H1 (cell line): ENCODE results near the gene SLC13A4. TPM values are rescaled to one million over a fixed set of nuclear protein-coding genes. Genes with fewer than 3 reads are reported as not detected.
"Not testable (repeated sequence)": the region's sequence is repeated elsewhere in the genome, so short reads cannot be mapped to it uniquely, and the experiment has no call there.

ENCODE experiments used
- CTCF ChIA-PET: fragments of 300-600 bp; sonication (Branson Sonifier 250); formaldehyde crosslinking; loops from one replicate; lab custom pipeline; 2021; ENCODE audit not compliant: partially characterized antibody; lab: Charles Lee
- POLR2A ChIA-PET: fragments of 300-600 bp; sonication (Branson Sonifier 250); formaldehyde crosslinking; loops from one replicate; lab custom pipeline; 2021; ENCODE audit warnings: inconsistent platforms; ENCODE audit not compliant: partially characterized antibody; lab: Charles Lee
- DNase-seq, 2 experiments: peaks; one replicate each; pipeline versions ENCODE4 v3.0.0 to v3.0.0-alpha.2; 2010 to 2022; ENCODE audit warnings: low spot score in 2 of 2, low read depth in 1 of 2, mixed read lengths in 1 of 2
- FAIRE-seq: peaks from 2 replicates; lab custom pipeline; 2011; peaks lifted over from hg19 to GRCh38; lab: Jason Lieb, UNC
- H2AFZ ChIP-seq: 2 replicates; pipeline ENCODE4 v1.8.1; 2012; ENCODE audit warnings: low read length, inconsistent platforms
- H2AK5ac ChIP-seq: 2 replicates; pipeline ENCODE4 v1.6.1; 2013; ENCODE audit warnings: low read depth, low read length
- H2BK120ac ChIP-seq: replicated peaks from 2 replicates; pipeline ENCODE3; 2013; ENCODE audit warnings: low read depth, low read length, inconsistent platforms
- H2BK12ac ChIP-seq: 2 replicates; pipeline ENCODE4 v1.6.1; 2013; ENCODE audit warnings: low read depth, low read length
- H2BK15ac ChIP-seq: 2 replicates; pipeline ENCODE4 v1.6.1; 2013; ENCODE audit warnings: low read length
- H2BK20ac ChIP-seq: 2 replicates; pipeline ENCODE4 v1.6.1; 2013; ENCODE audit warnings: low read length
- H2BK5ac ChIP-seq: 2 replicates; pipeline ENCODE4 v1.6.1; 2013; ENCODE audit warnings: low read depth, low read length
- H3K14ac ChIP-seq: 2 replicates; pipeline ENCODE4 v1.6.1; 2013; ENCODE audit warnings: inconsistent platforms; ENCODE audit not compliant: insufficient read length
- H3K18ac ChIP-seq: 2 replicates; pipeline ENCODE4 v1.6.1; 2013; ENCODE audit warnings: low read length; ENCODE audit errors: extremely low read depth
- H3K23ac ChIP-seq: 2 replicates; pipeline ENCODE4 v1.6.1; 2013; ENCODE audit warnings: inconsistent platforms; ENCODE audit not compliant: insufficient read length
- H3K23me2 ChIP-seq: 2 replicates; pipeline ENCODE4 v1.6.1; 2013; ENCODE audit warnings: low read depth, low read length
- H3K27ac ChIP-seq: 2 replicates; pipeline ENCODE4 v1.6.1; 2011; ENCODE audit warnings: low read depth, low read length, inconsistent platforms
- H3K27me3 ChIP-seq, 4 experiments: replicated peaks in 1 of 4; 1 replicate in 1 of 4; 2 replicates in 3 of 4; pipeline versions ENCODE4 v1.6.1 to v1.8.1; 2011 to 2013; ENCODE audit warnings: low read length in 3 of 4, mild to moderate bottlenecking in 3 of 4, inconsistent platforms in 2 of 4, mixed read lengths in 2 of 4, moderate library complexity in 1 of 4; ENCODE audit not compliant: control insufficient read depth in 3 of 4, insufficient read depth in 3 of 4; ENCODE audit errors: extremely low read depth in 1 of 4
- H3K36me3 ChIP-seq, 4 experiments: 2 replicates each; pipeline versions ENCODE4 v1.6.1 to v1.8.1; 2011 to 2013; ENCODE audit warnings: mild to moderate bottlenecking in 4 of 4, low read length in 3 of 4, moderate library complexity in 2 of 4, control low read depth in 1 of 4, inconsistent platforms in 1 of 4; ENCODE audit not compliant: insufficient read depth in 4 of 4, control insufficient read depth in 2 of 4
- H3K4ac ChIP-seq: replicated peaks from 2 replicates; pipeline ENCODE3; 2013; ENCODE audit warnings: low read length, low read depth, mixed read lengths, inconsistent platforms; ENCODE audit not compliant: insufficient read length
- H3K4me1 ChIP-seq, 4 experiments: replicated peaks in 1 of 4; 1 replicate in 1 of 4; 2 replicates in 3 of 4; pipeline versions ENCODE4 v1.6.1 to v1.8.1; 2011 to 2013; ENCODE audit warnings: low read length in 3 of 4, inconsistent platforms in 2 of 4, mixed read lengths in 1 of 4; ENCODE audit not compliant: insufficient read depth in 4 of 4, control insufficient read depth in 3 of 4
- H3K4me2 ChIP-seq, 2 experiments: 2 replicates each; pipeline versions ENCODE4 v1.6.1 to v1.8.1; 2011 to 2013; ENCODE audit warnings: low read depth in 2 of 2, low read length in 2 of 2, control low read depth in 1 of 2, inconsistent platforms in 1 of 2, mild to moderate bottlenecking in 1 of 2; ENCODE audit not compliant: insufficient read depth in 1 of 2
- H3K4me3 ChIP-seq, 4 experiments: fragments of 200-600, 300-600 bp in 1 of 4; sonication (generic), shearing (Covaris generic), sonication (Bioruptor Twin) in 1 of 4; 2 replicates each; pipeline versions ENCODE4 v1.5.1 to v1.8.1; 2011 to 2016; ENCODE audit warnings: low read length in 4 of 4, low read depth in 3 of 4, control low read depth in 2 of 4, inconsistent platforms in 2 of 4, mild to moderate bottlenecking in 2 of 4, mixed read lengths in 1 of 4, moderate library complexity in 1 of 4; ENCODE audit not compliant: insufficient read depth in 2 of 4; ENCODE audit errors: extremely low read depth in 1 of 4
- H3K56ac ChIP-seq: replicated peaks from 2 replicates; pipeline ENCODE3; 2013; ENCODE audit warnings: low read depth, mild to moderate bottlenecking, mixed read lengths, low read length, inconsistent platforms; ENCODE audit not compliant: insufficient read length
- H3K79me1 ChIP-seq: 2 replicates; pipeline ENCODE4 v1.6.1; 2013; ENCODE audit warnings: low read depth, low read length, control low read depth
- H3K79me2 ChIP-seq, 2 experiments: 2 replicates each; pipeline versions ENCODE4 v1.6.1 to v1.8.1; 2012 to 2013; ENCODE audit warnings: low read length in 2 of 2, mild to moderate bottlenecking in 2 of 2, inconsistent platforms in 1 of 2; ENCODE audit not compliant: insufficient read depth in 2 of 2, control insufficient read depth in 1 of 2
- H3K9ac ChIP-seq, 4 experiments: replicated peaks in 1 of 4; 1 replicate in 1 of 4; 2 replicates in 3 of 4; pipeline versions ENCODE4 v1.6.1 to v1.8.1; 2011 to 2013; ENCODE audit warnings: low read depth in 3 of 4, low read length in 3 of 4, control low read depth in 2 of 4, mild to moderate bottlenecking in 2 of 4, moderate library complexity in 2 of 4, inconsistent platforms in 1 of 4; ENCODE audit errors: extremely low read depth in 1 of 4
- H3K9me3 ChIP-seq, 2 experiments: 2 replicates each; pipeline versions ENCODE4 v1.6.1 to v1.8.1; 2012 to 2013; ENCODE audit warnings: mild to moderate bottlenecking in 2 of 2, moderate library complexity in 2 of 2, control low read depth in 1 of 2, inconsistent platforms in 1 of 2, low read depth in 1 of 2, low read length in 1 of 2, mixed read lengths in 1 of 2; ENCODE audit not compliant: insufficient read depth in 2 of 2
- H4K20me1 ChIP-seq, 2 experiments: replicated peaks in 1 of 2; 2 replicates each; pipeline versions ENCODE3 to v1.8.1; 2011 to 2013; ENCODE audit warnings: inconsistent platforms in 2 of 2, low read length in 2 of 2, mild to moderate bottlenecking in 1 of 2; ENCODE audit not compliant: insufficient read depth in 2 of 2, control insufficient read depth in 1 of 2
- H4K5ac ChIP-seq: 2 replicates; pipeline ENCODE4 v1.6.1; 2013; ENCODE audit warnings: low read length, low read depth, mixed read lengths, inconsistent platforms; ENCODE audit not compliant: insufficient read length
- H4K8ac ChIP-seq: 2 replicates; pipeline ENCODE4 v1.8.0; 2013; ENCODE audit warnings: mild to moderate bottlenecking, moderate library complexity, low read length, inconsistent platforms; ENCODE audit not compliant: insufficient read depth; ENCODE audit errors: extremely low read depth
- H4K91ac ChIP-seq: replicated peaks from 2 replicates; pipeline ENCODE3; 2013; ENCODE audit warnings: low read length, mixed read lengths, inconsistent platforms; ENCODE audit not compliant: insufficient read length
- polyA plus RNA-seq, 7 experiments: library from polyadenylated mRNA; depleted of rRNA in 3 of 7; stranded (reverse) in 5 of 7; unstranded in 2 of 7; fragments of >200 nt in 5 of 7; fragments of 200-250 nt in 2 of 7; gene quantifications; 1 replicate in 5 of 7; 2 replicates in 1 of 7; 4 replicates in 1 of 7; pipeline versions ENCODE4 v1.2.1 to v1.2.3, GENCODE V29; 2011 to 2013; ENCODE audit warnings: missing spikeins in 2 of 7, mixed read lengths in 2 of 7
- total RNA-seq: library from RNA; stranded (reverse); fragmentation: NEBNext Ultra II Directional; extraction: Animal tissue kit (Norgen Biotek cat#: 25700); gene quantifications from 2 replicates; pipeline ENCODE4 v1.2.1, GENCODE V29; 2021

The SLC13A4 gene
- total and polyA plus RNA-seq, 2 of the 8 experiments (the other 6 are each of a cell fraction or from before 2014, with no cell fraction given) = 3.9 to 7.5 TPM

- peaks cover 10 to 90% (median 62%) of the 10 kb centered on the region in 4 experiments for H3K36me3 ChIP-seq
- H3K23me2 ChIP-seq = not testable (repeated sequence)
- CTCF ChIA-PET = interaction anchor here (1.0 to 1.3 kb wide), 2 partner anchors 18 to 26 kb away, joined by 3 to 5 read pairs; no protein-coding TSS in a partner anchor
These were observed 88.3 kb downstream of the SLC13A4 start for GRCh38 chr7:135639690-135640089.

More at GRCh38 chr7:135639690-135640089, 88.3 kb downstream of the SLC13A4 start:
- FAIRE-seq, POLR2A ChIA-PET, H3K18ac ChIP-seq, H2AFZ ChIP-seq, H2BK20ac ChIP-seq, H4K5ac ChIP-seq, H3K4me2 ChIP-seq, H4K8ac ChIP-seq, H3K4me1 ChIP-seq, H3K4me3 ChIP-seq, H3K23ac ChIP-seq, H2BK5ac ChIP-seq, H2BK120ac ChIP-seq, H3K4ac ChIP-seq, H2AK5ac ChIP-seq, H2BK12ac ChIP-seq, H3K79me1 ChIP-seq, H3K27me3 ChIP-seq, H3K56ac ChIP-seq, H3K9me3 ChIP-seq, H2BK15ac ChIP-seq, H4K20me1 ChIP-seq, H3K9ac ChIP-seq, H3K14ac ChIP-seq, H3K79me2 ChIP-seq, DNase-seq, H4K91ac ChIP-seq, H3K27ac ChIP-seq: not testable (repeated sequence)
